Esophagus squamous epithelium (tissue), 4 donors: ENCODE measurements around the gene FAM241A.
"Not testable (repeated sequence)": the region's sequence is repeated elsewhere in the genome, so short reads cannot be mapped to it uniquely, and the experiment has no call there.

ENCODE experiments used
- POLR2A ChIP-seq, 4 donors: fragments of 450-650 bp; IDR thresholded peaks; one replicate each; pipeline ENCODE4 v1.6.1; 2017; ENCODE audit warnings: antibody characterized with exemption in 4 of 4, mild to moderate bottlenecking in 4 of 4, moderate library complexity in 3 of 4
- TF ChIP-seq, protein P1 (sequence below), 6 experiments: fragments of 450-650 bp in 4 of 6; fragments of 200-600 bp in 2 of 6; sonication (generic) in 2 of 6; IDR thresholded peaks; one replicate each; pipeline ENCODE4 v1.5.1; 2016 to 2019; ENCODE audit warnings: antibody characterized with exemption in 6 of 6, mild to moderate bottlenecking in 4 of 6, moderate library complexity in 4 of 6

GRCh38 chr4:112178741-112179140, 33.5 kb downstream of the FAM241A start:
- TF ChIP-seq, protein P1, sequence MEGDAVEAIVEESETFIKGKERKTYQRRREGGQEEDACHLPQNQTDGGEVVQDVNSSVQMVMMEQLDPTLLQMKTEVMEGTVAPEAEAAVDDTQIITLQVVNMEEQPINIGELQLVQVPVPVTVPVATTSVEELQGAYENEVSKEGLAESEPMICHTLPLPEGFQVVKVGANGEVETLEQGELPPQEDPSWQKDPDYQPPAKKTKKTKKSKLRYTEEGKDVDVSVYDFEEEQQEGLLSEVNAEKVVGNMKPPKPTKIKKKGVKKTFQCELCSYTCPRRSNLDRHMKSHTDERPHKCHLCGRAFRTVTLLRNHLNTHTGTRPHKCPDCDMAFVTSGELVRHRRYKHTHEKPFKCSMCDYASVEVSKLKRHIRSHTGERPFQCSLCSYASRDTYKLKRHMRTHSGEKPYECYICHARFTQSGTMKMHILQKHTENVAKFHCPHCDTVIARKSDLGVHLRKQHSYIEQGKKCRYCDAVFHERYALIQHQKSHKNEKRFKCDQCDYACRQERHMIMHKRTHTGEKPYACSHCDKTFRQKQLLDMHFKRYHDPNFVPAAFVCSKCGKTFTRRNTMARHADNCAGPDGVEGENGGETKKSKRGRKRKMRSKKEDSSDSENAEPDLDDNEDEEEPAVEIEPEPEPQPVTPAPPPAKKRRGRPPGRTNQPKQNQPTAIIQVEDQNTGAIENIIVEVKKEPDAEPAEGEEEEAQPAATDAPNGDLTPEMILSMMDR (IDR thresholded peaks at IDR 0.05), result not testable (repeated sequence)
- TF ChIP-seq POLR2A (IDR thresholded peaks at IDR 0.05), result not testable (repeated sequence)
